Stimulated activated CD8-positive, alpha-beta memory T cell treated with anti-CD3 and anti-CD28 coated beads, Interleukin-15, amount 100 ng/mL, for 4 hours (primary cell): Measurements from ENCODE around the gene ALAS1.

Experiments used
- DNase-seq, 2 donors: peaks; one replicate each; pipeline ENCODE4 v3.0.0-alpha.2; 2020; ENCODE audit warnings: low read depth in 2 of 2

ALAS1 gene

GRCh38 chr3:52234516-52235447 is 36.8 kb downstream of the ALAS1 start:
- no peak for DNase-seq

- no peak for DNase-seq
These were observed 38.5 kb downstream of the ALAS1 start for GRCh38 chr3:52236424-52236886.

- DNase-seq, result no peak
These were observed 39.2 kb downstream of the ALAS1 start for GRCh38 chr3:52237006-52237656.

GRCh38 chr3:52237657-52238172 is 39.8 kb downstream of the ALAS1 start:
- no peak for DNase-seq

- no peak for DNase-seq
These were observed 40.3 kb downstream of the ALAS1 start for GRCh38 chr3:52238193-52238760.

- peak; percentile 84 to 87 for DNase-seq
These were observed 41.1 kb downstream of the ALAS1 start, which contains the start of gene TWF2 for GRCh38 chr3:52238761-52239701. Gene TWF2 (minus strand): TSS chr3:52239158. CDS start chr3:52239016, 142 bp downstream.

GRCh38 chr3:52240059-52240885 is 42.3 kb downstream of the ALAS1 start:
- peak in 1 of 2 donors; percentile 52 for DNase-seq

GRCh38 chr3:52240886-52241370 is 43.0 kb downstream of the ALAS1 start:
- DNase-seq, result no peak

- DNase-seq, result no peak
These were observed 44.1 kb downstream of the ALAS1 start for GRCh38 chr3:52242039-52242438.

- no peak for DNase-seq
These were observed 46.0 kb downstream of the ALAS1 start for GRCh38 chr3:52243791-52244628.

GRCh38 chr3:52245322-52246263 is 47.6 kb downstream of the ALAS1 start, which contains the start of gene PPM1M:
Gene PPM1M (plus strand): TSS chr3:52245759. CDS start chr3:52245825, 66 bp downstream.
- DNase-seq, result peak in 1 of 2 donors; percentile 45

GRCh38 chr3:52246264-52246620 is 48.3 kb downstream of the ALAS1 start:
- DNase-seq, result no peak

- no peak for DNase-seq
These were observed 48.9 kb downstream of the ALAS1 start for GRCh38 chr3:52246728-52247408.

GRCh38 chr3:52247409-52248164 is 49.6 kb downstream of the ALAS1 start:
- DNase-seq, result no peak

GRCh38 chr3:52248165-52248541 is 50.2 kb downstream of the ALAS1 start:
- no peak for DNase-seq

- no peak for DNase-seq
These were observed 51.0 kb downstream of the ALAS1 start for GRCh38 chr3:52248816-52249547.
